GM21360 (cell line): ENCODE measurements around the gene TNPO3.
A peak's percentile ranks its signal among the peaks of the same experiment; 100 is the strongest.

Source experiments
- ATAC-seq: cut with Tn5 transposase; IDR thresholded peaks from one replicate; pipeline ENCODE4 v1.9.1; 2021; ENCODE audit warnings: mild to moderate bottlenecking, moderate library complexity; ENCODE audit not compliant: unreplicated experiment

The TNPO3 gene

GRCh38 chr7:128911423-128912031, 143.4 kb downstream of the TNPO3 start:
- no peak for ATAC-seq

- ATAC-seq, result no peak
Observed at GRCh38 chr7:128910569-128910945, 144.4 kb downstream of the TNPO3 start, which contains the start of gene KCP. Gene KCP (minus strand): TSS chr7:128910709. CDS start chr7:128910676, 33 bp downstream.

- no peak for ATAC-seq
Observed at GRCh38 chr7:128909625-128910568, 145.0 kb downstream of the TNPO3 start.

GRCh38 chr7:128908750-128909624, 145.9 kb downstream of the TNPO3 start:
- ATAC-seq, result no peak

- ATAC-seq, result no peak
Observed at GRCh38 chr7:128906766-128907559, 147.9 kb downstream of the TNPO3 start.

- ATAC-seq, result no peak
Observed at GRCh38 chr7:128906001-128906765, 148.7 kb downstream of the TNPO3 start.

- peak; percentile 64 for ATAC-seq
Observed at GRCh38 chr7:128904381-128905197, 150.3 kb downstream of the TNPO3 start.
